ENCODE data around the gene YIPF3. TPM values are rescaled to one million over a fixed set of nuclear protein-coding genes. Genes with fewer than 3 reads are reported as not detected.
"Not testable (repeated sequence)": the region's sequence is repeated elsewhere in the genome, so short reads cannot be mapped to it uniquely, and the experiment has no call there.

The YIPF3 gene
- total and polyA plus RNA-seq, 4 donors = 33.4 to 103 (median 71.5) TPM

- no peaks in the 10 kb centered on the region for H3K9me3 ChIP-seq (ENCODE audit: control insufficient read depth, low read length)
- H3K36me3 ChIP-seq (ENCODE audit: control insufficient read depth in 1 of 2, insufficient read depth in 2 of 2, low read length in 1 of 2) = no peaks in the 10 kb centered on the region
- no peak for DNase-seq
- H3K4me1 ChIP-seq (ENCODE audit: control insufficient read depth in 1 of 2, insufficient read depth in 2 of 2, low read length in 2 of 2) = no peaks in the 10 kb centered on the region
- 69 to 72% methylated on average over 4 of the region's 4 CpGs for WGBS, 2 donors
- intact Hi-C loops (cut with DNase I) = no loop called here
- no peak overlapping the region for H3K27ac ChIP-seq (ENCODE audit: low read depth in 1 of 2, low read length in 2 of 2)
- no peak overlapping the region for H3K4me3 ChIP-seq (ENCODE audit: low read length in 2 of 2)
- H3K27me3 ChIP-seq (ENCODE audit: control insufficient read depth in 1 of 2, insufficient read depth in 2 of 2, low read length in 1 of 2) = no peaks in the 10 kb centered on the region
- no peak for ATAC-seq (ENCODE audit: low FRiP score)
Observed at GRCh38 chr6:43467752-43468151, 49.0 kb downstream of the YIPF3 start.

GRCh38 chr6:43467265-43467664, 49.5 kb downstream of the YIPF3 start:
- H3K4me1 ChIP-seq (ENCODE audit: control insufficient read depth in 1 of 2, insufficient read depth in 2 of 2, low read length in 2 of 2); H3K4me3 ChIP-seq (ENCODE audit: low read length in 2 of 2); H3K36me3 ChIP-seq (ENCODE audit: control insufficient read depth in 1 of 2, insufficient read depth in 2 of 2, low read length in 1 of 2); H3K27me3 ChIP-seq (ENCODE audit: control insufficient read depth in 1 of 2, insufficient read depth in 2 of 2, low read length in 1 of 2); H3K27ac ChIP-seq (ENCODE audit: low read depth in 1 of 2, low read length in 2 of 2); H3K9me3 ChIP-seq (ENCODE audit: control insufficient read depth, low read length); intact Hi-C loops (cut with DNase I); DNase-seq; ATAC-seq (ENCODE audit: low FRiP score): not testable (repeated sequence)
- WGBS, 2 donors = 68% methylated on average over 5 of the region's 5 CpGs

DNA sequence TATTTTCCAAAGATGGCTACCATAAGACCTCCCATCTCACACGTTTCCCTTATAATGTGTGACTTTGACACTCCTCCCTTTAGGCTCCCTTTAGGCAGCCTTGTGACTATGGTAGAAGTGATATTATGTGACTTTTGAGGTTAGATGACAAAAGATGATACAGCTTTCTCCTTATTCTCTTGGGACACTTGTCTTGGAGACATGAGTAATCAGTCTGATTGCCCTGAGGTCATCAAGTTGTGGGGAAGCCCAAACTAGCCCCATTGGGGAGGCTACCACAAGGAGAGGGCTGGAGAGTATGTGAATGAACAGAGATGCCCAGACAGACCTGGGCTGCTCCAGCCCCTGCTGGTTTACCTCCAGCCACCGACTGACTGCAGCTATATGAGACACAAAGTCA, 50.8 kb downstream of the YIPF3 start:
- intact Hi-C loops (cut with DNase I) = no loop called here
- no peaks in the 10 kb centered on the region for H3K36me3 ChIP-seq (ENCODE audit: control insufficient read depth in 1 of 2, insufficient read depth in 2 of 2, low read length in 1 of 2)
- no peak overlapping the region for H3K4me3 ChIP-seq (ENCODE audit: low read length in 2 of 2)
- H3K9me3 ChIP-seq (ENCODE audit: control insufficient read depth, low read length) = no peaks in the 10 kb centered on the region
- no peaks in the 10 kb centered on the region for H3K4me1 ChIP-seq (ENCODE audit: control insufficient read depth in 1 of 2, insufficient read depth in 2 of 2, low read length in 2 of 2)
- DNase-seq (no peak), ATAC-seq (ENCODE audit: low FRiP score) (no peak)
- H3K27me3 ChIP-seq (ENCODE audit: control insufficient read depth in 1 of 2, insufficient read depth in 2 of 2, low read length in 1 of 2) = no peaks in the 10 kb centered on the region
- no peak overlapping the region for H3K27ac ChIP-seq (ENCODE audit: low read depth in 1 of 2, low read length in 2 of 2)
- 62 to 63% methylated on average over 2 of the region's 2 CpGs for WGBS, 2 donors

- H3K4me3 ChIP-seq (ENCODE audit: low read length in 2 of 2) = no peak overlapping the region
- intact Hi-C loops (cut with DNase I) = no loop called here
- H3K27me3 ChIP-seq (ENCODE audit: control insufficient read depth in 1 of 2, insufficient read depth in 2 of 2, low read length in 1 of 2) = no peaks in the 10 kb centered on the region
Observed at GRCh38 chr6:43464337-43464736, 52.4 kb downstream of the YIPF3 start.

DNA sequence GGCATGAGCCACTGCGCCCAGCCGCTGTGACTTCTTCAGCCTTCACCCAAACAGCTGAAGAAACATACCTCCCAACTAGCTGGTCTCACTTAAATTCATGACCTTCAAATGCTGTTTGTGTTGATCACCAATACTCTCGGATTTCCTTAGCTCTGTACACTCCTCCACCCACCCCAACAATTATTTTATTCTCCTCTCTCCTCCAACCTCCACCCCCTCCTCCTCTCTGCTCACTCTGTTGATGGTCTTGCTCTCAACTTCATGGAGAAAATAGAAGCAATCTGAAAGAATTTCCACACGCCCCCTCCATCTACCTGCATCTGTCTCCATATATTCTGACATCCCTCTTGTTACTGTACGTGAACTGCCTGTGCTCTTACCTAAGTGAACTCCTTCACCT, 54.8 kb downstream of the YIPF3 start:
- no peaks in the 10 kb centered on the region for H3K36me3 ChIP-seq (ENCODE audit: control insufficient read depth in 1 of 2, insufficient read depth in 2 of 2, low read length in 1 of 2)
- WGBS, 2 donors = 58% methylated on average over 5 of the region's 5 CpGs
- no peaks in the 10 kb centered on the region for H3K4me1 ChIP-seq (ENCODE audit: control insufficient read depth in 1 of 2, insufficient read depth in 2 of 2, low read length in 2 of 2)
- no peak overlapping the region for H3K27ac ChIP-seq (ENCODE audit: low read depth in 1 of 2, low read length in 2 of 2)
- no peaks in the 10 kb centered on the region for H3K27me3 ChIP-seq (ENCODE audit: control insufficient read depth in 1 of 2, insufficient read depth in 2 of 2, low read length in 1 of 2)
- no peak for ATAC-seq (ENCODE audit: low FRiP score)
- no peak overlapping the region for H3K4me3 ChIP-seq (ENCODE audit: low read length in 2 of 2)
- no peaks in the 10 kb centered on the region for H3K9me3 ChIP-seq (ENCODE audit: control insufficient read depth, low read length)
- DNase-seq = no peak
- intact Hi-C loops (cut with DNase I) = no loop called here

More at GRCh38 chr6:43464337-43464736, 52.4 kb downstream of the YIPF3 start:
- ATAC-seq (ENCODE audit: low FRiP score) (no peak), DNase-seq (no peak)
- H3K27ac ChIP-seq (ENCODE audit: low read depth in 1 of 2, low read length in 2 of 2) = no peak overlapping the region
- H3K4me1 ChIP-seq (ENCODE audit: control insufficient read depth in 1 of 2, insufficient read depth in 2 of 2, low read length in 2 of 2) = no peaks in the 10 kb centered on the region
- H3K9me3 ChIP-seq (ENCODE audit: control insufficient read depth, low read length) = no peaks in the 10 kb centered on the region
- H3K36me3 ChIP-seq (ENCODE audit: control insufficient read depth in 1 of 2, insufficient read depth in 2 of 2, low read length in 1 of 2) = no peaks in the 10 kb centered on the region
- WGBS, 2 donors = 79 to 81% methylated on average over 8 of the region's 8 CpGs

Other genes with a start within 250 kb of the YIPF3 start
- gene SLC22A7, start 218.7 kb downstream of the YIPF3 start, total RNA-seq = not detected
- gene SLC22A7, start 218.7 kb downstream of the YIPF3 start, polyA plus RNA-seq = not detected
- 1 to 10 TPM in 1 of 2 donors, under 1 TPM in 1; 0.65 to 2.2 TPM for gene CRIP3, start 208.1 kb downstream of the YIPF3 start, total RNA-seq
- 1 to 10 TPM in 1 of 2 donors, not detected in 1; 1.8 TPM for gene CRIP3, start 208.1 kb downstream of the YIPF3 start, polyA plus RNA-seq
- 10 to 100 TPM; 12.1 to 21.3 TPM for gene ZNF318, start 147.3 kb downstream of the YIPF3 start, total RNA-seq
- gene ZNF318, start 147.3 kb downstream of the YIPF3 start, polyA plus RNA-seq = 1 to 10 TPM; 2.6 to 9.2 TPM
- 10 to 100 TPM; 19.5 to 30.5 TPM for gene ABCC10, start 89.4 kb downstream of the YIPF3 start, total RNA-seq
- 10 to 100 TPM in 1 of 2 donors, 1 to 10 TPM in 1; 1.4 to 35.1 TPM for gene ABCC10, start 89.4 kb downstream of the YIPF3 start, polyA plus RNA-seq
- gene DLK2, start 61.4 kb downstream of the YIPF3 start, total RNA-seq = not detected
- gene DLK2, start 61.4 kb downstream of the YIPF3 start, polyA plus RNA-seq = not detected
- gene TJAP1, start 39.4 kb downstream of the YIPF3 start, total RNA-seq = 10 to 100 TPM; 30.6 to 35.5 TPM
- gene TJAP1, start 39.4 kb downstream of the YIPF3 start, polyA plus RNA-seq = 10 to 100 TPM in 1 of 2 donors, 1 to 10 TPM in 1; 6.3 to 38.7 TPM
- gene LRRC73, start 6.6 kb downstream of the YIPF3 start, total RNA-seq = under 1 TPM; 0.39 to 0.62 TPM
- 1 to 10 TPM in 1 of 2 donors, under 1 TPM in 1; 0.50 to 1.6 TPM for gene LRRC73, start 6.6 kb downstream of the YIPF3 start, polyA plus RNA-seq
- 10 to 100 TPM; 27.4 to 27.6 TPM for gene POLR1C, start 163 bp upstream of the YIPF3 start, total RNA-seq
- gene POLR1C, start 163 bp upstream of the YIPF3 start, polyA plus RNA-seq = 10 to 100 TPM; 11.0 to 16.5 TPM
- gene XPO5, start 59.1 kb upstream of the YIPF3 start, total RNA-seq = 10 to 100 TPM; 19.7 to 30.6 TPM
- gene XPO5, start 59.1 kb upstream of the YIPF3 start, polyA plus RNA-seq = 10 to 100 TPM in 1 of 2 donors, 1 to 10 TPM in 1; 2.6 to 13.7 TPM
- 10 to 100 TPM in 1 of 2 donors, 1 to 10 TPM in 1; 8.3 to 15.2 TPM for gene POLH, start 59.3 kb upstream of the YIPF3 start, total RNA-seq
- gene POLH, start 59.3 kb upstream of the YIPF3 start, polyA plus RNA-seq = 1 to 10 TPM; 3.6 to 5.5 TPM
- gene GTPBP2, start 112.3 kb upstream of the YIPF3 start, total RNA-seq = 10 to 100 TPM; 60.3 to 62.6 TPM
- gene GTPBP2, start 112.3 kb upstream of the YIPF3 start, polyA plus RNA-seq = 10 to 100 TPM; 22.9 to 62.8 TPM
- gene MAD2L1BP, start 118.9 kb upstream of the YIPF3 start, total RNA-seq = 10 to 100 TPM; 13.6 TPM
- 10 to 100 TPM; 19.2 to 24.3 TPM for gene MAD2L1BP, start 118.9 kb upstream of the YIPF3 start, polyA plus RNA-seq
- gene RSPH9, start 128.1 kb upstream of the YIPF3 start, total RNA-seq = under 1 TPM; 0.23 to 0.75 TPM
- gene RSPH9, start 128.1 kb upstream of the YIPF3 start, polyA plus RNA-seq = under 1 TPM; 0.13 to 0.54 TPM
- 10 to 100 TPM; 26.1 to 26.5 TPM for gene MRPS18A, start 170.9 kb upstream of the YIPF3 start, total RNA-seq
- gene MRPS18A, start 170.9 kb upstream of the YIPF3 start, polyA plus RNA-seq = 10 to 100 TPM; 41.8 to 50.2 TPM

Data from aorta (tissue), 5 donors.